HTR-8/SVneo (cell line): ENCODE results near the gene DLEC1.
"Not testable (repeated sequence)": the region's sequence is repeated elsewhere in the genome, so short reads cannot be mapped to it uniquely, and the experiment has no call there.

Source experiments
- DNase-seq: peaks from one replicate; pipeline ENCODE4 v3.0.0; 2011; ENCODE audit warnings: low spot score, mixed read lengths; ENCODE audit not compliant: insufficient read length
- FAIRE-seq: peaks from 2 replicates; lab custom pipeline; 2011; peaks lifted over from hg19 to GRCh38; lab: Jason Lieb, UNC

Gene DLEC1

DNA sequence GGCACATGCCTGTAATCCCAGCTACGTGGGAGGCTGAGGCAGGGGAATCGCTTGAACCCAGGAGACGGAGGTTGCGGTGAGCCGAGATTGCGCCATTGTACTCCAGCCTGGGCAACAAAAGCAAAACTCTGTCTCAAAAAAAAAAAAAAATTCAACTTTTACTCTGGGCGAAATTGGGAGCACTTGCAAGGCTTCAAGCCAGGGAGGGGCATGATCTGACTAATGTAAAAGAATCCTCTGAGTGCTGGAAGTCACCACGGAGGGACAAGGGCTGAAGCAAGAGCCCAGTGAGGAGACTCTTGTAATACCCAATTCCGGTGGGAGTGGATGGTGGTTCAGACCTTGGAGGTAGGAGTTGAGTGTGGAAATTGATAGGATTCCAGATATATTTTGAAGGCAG is 4.7 kb upstream of the DLEC1 start:
- DNase-seq, FAIRE-seq: not testable (repeated sequence)

DNA sequence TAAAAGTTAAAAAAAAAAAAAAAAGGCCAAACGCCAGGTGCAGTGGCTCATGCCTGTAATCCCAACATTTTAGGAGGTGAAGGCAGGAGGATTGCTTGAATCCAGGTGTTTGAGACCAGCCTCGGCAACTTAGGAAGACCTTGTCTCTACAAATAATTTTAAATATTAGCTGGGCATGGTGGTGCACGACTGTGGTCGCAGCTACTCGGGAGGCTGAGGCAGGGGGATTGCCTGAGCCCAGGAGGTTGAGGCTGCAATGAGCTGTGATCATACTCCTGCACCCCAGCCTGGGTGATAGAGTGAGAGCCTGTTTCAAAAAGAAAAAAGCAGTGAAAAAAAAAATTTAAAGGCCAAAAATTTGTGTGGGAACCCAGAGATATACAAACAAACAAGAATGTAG is 2.7 kb upstream of the DLEC1 start:
- DNase-seq (no peak), FAIRE-seq (no peak)

DNA sequence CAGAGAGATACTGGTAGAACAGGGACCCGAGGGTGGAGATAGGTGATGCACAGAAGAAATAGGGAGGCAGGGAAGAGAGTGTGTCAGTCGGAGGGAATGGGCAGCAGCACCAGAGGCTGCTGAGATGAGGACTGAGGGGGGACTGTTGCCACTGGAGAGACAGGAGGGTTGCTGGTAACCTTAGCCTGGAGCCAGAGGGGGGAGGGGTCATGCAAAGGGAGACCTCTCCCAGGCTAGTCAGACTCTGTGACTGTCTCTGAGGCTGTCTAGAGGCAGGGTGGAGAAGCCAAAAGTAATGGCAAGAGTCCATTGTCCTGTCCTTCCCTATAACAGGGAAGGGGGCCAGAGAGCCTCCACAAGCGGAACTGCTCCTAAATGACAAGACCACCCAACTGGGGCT is 2.1 kb upstream of the DLEC1 start:
- FAIRE-seq (no peak), DNase-seq (no peak)

DNA sequence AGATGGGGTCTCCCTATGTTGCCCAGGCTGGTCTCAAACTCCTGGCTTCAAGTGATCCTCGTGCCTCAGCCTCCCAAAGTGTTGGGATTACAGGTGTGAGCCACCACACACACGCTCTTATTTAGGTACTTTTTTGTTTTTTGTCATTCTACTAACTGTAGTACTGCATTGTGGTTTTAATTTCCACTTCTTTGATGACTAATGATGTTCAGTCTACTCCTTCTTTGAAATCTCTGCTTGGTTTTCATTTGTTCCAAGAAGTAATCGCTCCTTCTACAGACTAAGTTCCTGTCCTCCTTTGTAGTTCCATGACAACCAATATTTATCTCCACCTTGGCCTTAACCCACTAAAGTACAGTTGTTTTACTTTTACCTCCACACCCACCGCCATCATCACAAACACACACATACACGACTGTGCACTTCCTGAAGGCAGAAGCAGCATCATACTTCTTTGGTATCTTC is 529 bp upstream of the DLEC1 start:
- DNase-seq (no peak), FAIRE-seq (no peak)

DNA sequence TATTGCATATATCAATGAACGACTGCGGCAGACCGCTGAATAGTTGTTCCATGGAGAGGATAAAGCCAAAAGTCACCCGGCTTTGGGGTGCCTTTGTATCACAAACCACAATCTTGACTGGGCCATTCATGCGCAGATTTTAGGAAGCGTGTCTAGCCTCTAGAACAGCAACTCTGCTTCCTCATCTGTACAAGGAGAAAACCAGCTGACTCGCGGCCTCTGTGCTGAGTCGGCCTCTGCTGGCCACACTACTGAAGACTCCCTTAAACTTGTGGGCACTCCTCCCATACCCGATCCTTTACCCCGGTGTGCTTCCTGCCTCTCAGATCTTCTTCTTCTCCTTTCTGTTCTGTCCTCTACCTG is 872 bp downstream of the DLEC1 start:
- DNase-seq = no peak
- no peak for FAIRE-seq

DNA sequence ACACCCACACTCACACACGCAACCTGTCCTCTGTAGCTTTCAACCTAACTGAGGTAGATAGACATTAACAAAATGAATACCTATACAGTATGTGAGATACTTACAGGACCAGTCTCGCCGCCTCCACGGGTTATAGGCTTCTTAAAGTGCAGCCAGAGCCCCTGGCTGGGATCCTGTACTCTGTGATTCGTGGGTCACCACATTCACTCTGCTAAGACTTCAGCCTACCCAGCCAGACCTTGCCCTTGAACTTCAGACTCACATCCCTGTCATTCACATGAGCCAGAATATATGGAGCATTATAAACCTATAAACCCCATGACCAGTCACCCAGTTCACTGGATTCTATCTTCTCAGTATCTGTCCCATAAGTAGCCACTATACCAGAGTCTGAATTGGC is 1.4 kb downstream of the DLEC1 start:
- DNase-seq = no peak
- FAIRE-seq = no peak

DNA sequence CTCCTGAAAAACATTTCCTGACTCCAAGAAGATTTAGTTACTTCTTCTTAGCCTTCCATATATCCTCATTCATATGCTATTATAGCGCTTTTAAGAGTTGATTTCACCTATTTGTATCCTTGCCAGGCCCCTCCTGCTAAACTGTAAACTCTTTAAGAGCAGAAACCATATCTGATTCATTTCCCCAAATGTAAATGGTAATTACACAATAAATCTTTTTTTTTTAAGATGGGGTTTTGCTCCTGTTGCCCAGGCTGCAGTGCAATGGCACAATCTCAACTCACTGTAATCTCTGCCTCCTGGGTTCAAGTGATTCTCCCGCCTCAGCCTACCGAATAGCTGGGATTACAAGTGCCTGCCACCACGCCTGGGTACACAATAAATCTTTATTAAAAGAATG is 4.5 kb downstream of the DLEC1 start:
- DNase-seq (no peak), FAIRE-seq (no peak)

DNA sequence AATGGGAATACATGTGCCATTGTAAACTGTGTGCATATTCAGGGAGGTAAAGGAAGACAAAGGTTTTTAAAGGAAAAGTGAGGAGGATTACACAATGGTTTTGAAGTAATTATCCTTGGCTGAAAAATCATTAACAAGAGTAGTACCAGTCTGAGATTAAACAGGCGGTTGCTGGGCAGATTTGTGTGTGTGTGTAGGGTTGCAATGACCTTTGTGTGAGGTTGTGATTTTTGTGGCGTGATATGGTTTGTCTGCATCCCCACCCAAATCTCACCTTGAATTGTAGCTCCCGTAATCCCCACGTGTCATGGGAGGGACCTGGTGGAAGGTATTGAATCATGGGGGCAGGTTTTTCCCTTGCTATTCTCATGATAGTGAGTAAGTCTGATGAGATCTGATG is 7.0 kb downstream of the DLEC1 start:
- DNase-seq (no peak), FAIRE-seq (no peak)

DNA sequence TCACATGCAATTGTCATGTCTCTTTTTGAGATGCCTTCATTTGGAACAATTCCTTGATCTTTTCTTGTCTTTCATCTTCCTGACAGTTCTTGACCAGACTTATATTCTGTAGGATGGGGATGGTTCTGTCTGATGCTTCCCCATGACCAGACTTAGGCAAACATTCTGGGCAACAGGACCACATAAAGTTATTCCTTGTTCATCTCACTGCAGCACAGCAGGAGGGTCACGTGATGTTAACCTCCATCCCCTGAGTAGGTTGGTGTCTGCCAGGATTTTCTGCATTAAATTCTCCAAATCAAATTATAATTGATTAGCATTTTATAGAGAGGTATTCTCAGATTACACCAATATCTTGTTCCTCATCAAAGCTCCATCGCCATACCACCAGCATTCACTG is 7.8 kb downstream of the DLEC1 start:
- FAIRE-seq = no peak
- DNase-seq = no peak

DNA sequence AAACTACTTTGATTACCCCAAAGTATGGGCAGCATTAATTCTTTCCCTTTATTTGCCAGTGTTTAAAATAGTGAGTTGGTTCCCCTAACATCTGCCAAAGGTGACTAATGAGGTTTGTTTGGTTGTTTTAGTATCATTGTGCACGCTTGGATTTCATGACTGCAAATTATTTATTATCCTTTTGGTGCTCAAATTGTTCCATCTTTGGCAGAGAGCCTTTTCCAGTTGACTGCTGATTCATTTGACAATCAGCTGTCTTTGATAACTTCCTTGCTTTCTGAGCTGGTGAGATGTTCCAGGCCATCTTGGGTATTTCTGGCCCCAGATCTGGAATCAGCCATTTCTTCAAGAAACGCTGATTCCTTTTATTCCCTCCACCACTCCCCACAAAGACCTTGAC is 8.9 kb downstream of the DLEC1 start:
- FAIRE-seq = no peak
- DNase-seq = no peak

DNA sequence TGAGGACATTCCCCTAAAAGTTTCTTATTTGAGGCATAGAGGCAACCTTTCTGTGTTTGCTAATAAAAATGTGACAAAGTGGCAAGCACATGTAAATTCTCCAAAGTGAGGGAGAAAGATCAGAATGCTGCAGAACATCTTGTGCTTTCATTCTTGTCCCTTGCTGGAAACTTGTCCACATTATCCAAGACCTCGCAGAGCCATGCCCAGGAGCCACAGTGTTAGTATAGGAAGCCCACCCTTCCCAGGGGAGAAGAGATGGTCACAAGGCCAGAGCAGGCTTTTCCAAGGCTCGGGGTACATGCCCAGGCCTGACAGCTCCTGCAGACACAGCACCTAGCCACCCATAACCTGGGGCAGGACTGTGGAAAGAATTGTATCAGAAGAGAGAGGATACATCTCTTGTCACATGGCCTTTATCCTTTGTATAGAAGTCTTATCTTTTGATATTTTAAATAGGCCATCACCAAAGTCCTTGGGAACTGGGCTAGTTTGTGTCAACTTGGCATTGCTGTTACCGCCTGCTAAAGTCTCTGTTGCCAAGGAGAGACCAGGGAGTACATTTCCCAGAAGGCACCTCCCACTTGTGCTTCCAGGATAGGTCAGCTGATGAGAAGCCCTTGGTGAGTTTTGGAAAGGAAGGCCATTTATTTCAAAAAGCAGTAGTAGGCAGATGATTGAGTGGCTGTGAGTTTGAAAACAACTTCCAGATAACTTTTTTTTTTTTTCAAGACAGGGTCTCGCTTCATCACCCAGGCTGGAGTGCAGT is 10.5 kb downstream of the DLEC1 start:
- FAIRE-seq = no peak

DNA sequence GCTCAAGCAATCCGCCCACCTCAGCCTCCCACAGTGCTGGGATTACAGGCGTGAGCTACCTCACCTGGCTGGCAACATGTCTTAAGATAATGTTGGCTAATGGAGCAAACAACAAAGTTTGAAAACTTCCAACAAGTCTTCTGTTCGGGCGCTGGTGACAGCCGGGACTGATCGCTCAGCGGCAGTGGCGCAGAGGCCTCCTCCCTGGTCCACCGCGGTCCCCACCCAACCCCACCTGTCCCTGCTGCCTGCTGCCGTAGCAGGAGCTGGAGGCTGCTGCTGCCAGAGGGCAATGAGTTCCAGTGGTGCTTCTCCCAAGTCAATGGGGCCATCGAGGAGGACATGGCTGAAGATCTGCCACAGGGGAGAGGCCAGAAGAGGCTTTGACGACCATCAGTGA is 12.1 kb downstream of the DLEC1 start:
- DNase-seq (no peak), FAIRE-seq (no peak)

More for the DNA sequence above, 10.5 kb downstream of the DLEC1 start:
- no peak for DNase-seq

DNA sequence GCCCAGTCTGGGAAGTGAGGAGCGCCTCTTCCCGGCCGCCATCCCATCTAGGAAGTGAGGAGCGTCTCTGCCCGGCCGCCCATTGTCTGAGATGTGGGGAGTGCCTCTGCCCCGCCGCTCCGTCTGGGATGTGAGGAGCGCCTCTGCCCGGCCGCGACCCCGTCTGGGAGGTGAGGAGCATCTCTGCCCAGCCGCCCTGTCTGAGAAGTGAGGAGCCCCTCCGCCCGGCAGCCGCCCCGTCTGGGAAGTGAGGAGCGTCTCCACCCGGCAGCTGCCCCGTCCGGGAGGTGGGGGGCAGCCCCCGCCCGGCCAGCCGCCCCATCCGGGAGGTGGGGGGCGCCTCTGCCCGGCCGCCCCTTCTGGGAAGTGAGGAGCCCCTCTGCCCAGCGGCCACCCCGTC is 14.3 kb downstream of the DLEC1 start:
- not testable (repeated sequence) for DNase-seq, FAIRE-seq

DNA sequence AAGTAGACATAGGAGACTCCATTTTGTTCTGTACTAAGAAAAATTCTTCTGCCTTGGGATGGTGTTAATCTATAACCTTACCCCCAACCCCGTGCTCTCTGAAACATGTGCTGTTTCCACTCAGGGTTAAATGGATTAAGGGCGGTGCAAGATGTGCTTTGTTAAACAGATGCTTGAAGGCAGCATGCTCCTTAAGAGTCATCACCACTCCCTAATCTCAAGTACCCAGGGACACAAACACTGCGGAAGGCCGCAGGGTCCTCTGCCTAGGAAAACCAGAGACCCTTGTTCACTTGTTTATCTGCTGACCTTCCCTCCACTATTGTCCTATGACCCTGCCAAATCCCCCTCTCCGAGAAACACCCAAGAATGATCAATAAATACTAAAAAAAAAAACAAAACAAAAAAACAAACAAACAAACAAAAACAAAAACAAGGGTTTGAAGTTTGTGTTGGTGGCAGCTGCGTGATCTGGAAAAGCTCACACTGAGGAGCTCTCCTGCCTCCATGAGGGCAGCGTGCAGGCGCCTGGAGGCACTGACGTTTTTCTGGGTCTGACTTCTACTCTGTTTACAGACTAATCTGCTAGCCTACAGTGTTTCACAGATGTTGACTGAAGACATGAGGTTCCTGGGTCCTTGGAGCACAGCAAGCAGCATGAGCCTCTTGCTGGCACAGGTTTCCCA is 14.9 kb downstream of the DLEC1 start:
- not testable (repeated sequence) for DNase-seq, FAIRE-seq

DNA sequence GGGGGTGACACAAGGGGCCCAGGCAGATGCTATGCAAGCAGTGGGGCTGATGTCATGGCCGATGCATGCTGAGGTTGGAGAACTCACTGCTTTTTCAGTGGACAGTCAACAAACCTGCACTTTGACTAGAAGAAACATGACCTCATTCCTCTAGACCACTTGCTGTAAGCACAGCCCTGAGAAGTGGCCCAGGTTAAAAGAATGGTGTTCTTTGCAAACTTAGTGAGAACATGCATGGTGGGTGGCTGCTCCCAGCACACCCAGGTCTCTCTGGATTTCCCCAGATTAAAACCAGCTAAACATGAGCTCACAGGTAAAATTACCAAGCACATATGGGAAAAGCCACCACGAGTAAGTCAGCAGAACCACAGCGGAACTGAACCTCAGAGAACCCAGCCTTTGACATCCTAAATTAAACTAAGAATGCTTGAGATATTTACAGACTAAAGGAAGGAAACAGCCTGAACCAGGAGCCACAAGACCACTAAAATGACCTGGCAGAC is 15.5 kb downstream of the DLEC1 start:
- FAIRE-seq = no peak

DNA sequence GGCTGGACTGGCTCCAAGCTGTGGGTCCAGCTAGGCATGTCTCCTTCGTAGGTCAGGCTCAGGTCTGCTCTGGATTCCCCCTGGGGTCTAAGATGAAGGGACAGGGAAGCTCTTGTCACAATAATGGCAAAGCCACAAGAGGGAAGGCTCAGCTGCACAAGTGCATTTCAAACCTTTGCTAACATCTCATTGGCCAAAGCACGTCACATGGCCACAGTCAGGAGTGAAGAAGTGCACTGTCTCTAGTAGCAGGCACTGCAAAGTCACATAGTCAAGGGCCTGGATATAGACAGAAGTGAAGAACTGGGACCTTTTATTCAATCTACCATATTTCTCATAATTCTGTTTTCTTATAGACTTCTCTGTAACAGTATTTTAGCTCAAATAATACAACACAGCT is 20.1 kb downstream of the DLEC1 start:
- FAIRE-seq (no peak), DNase-seq (no peak)

More for the DNA sequence above, 15.5 kb downstream of the DLEC1 start:
- no peak for DNase-seq

DNA sequence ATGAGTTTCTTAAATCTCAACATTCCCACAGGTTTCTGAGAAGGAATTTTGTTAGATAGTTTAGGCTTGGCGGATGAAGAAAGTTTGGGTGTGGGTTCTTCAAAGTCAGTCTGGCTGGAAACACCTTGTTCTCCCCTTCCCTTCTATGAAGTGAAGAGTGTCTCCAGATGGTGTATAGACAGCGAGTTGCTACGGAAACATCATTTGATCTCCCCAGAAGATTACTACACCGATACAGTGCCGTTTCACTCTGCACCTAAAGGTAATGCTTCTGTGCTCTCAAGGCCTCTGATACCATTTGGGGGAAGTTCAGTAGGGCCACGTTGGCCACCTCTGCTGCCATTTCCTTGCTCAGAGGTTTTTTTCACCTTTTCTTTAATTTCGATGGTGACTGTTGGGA is 20.6 kb downstream of the DLEC1 start:
- no peak for DNase-seq
- no peak for FAIRE-seq

DNA sequence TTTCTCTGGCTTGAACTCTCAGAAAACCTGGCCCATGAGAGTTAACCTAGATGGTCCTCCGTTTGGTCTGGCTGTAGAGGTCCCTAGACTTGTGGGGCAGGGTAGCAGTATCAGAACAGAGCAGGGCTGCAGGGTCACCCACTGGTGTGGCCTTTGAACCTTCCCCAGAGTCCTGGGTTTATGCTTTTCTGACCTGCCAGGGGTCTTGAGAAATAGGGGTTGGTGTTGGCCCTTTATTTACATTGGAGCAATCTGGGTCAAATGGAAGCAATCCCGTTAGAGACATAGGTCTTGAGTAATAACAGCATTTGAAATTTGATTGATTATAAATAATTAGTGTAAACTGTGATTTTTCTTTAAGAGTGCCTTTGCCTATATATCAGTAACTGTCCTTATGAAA is 23.8 kb downstream of the DLEC1 start:
- DNase-seq (no peak), FAIRE-seq (no peak)

DNA sequence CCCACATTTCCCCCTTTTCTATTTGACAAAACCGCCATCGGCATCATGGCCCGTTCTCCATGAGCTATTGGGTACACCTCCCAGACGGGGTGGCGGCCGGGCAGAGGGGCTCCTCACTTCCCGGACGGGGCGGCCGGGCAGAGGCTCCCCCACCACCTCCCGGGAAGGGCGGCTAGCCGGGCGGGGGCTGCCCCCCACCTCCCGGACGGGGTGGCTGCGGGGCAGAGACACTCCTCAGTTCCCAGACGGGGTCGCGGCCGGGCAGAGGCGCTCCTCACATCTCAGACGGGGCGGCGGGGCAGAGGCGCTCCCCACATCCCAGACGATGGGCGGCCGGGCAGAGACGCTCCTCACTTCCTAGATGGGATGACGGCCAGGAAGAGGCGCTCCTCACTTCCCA is 25.4 kb downstream of the DLEC1 start:
- DNase-seq = not testable (repeated sequence)

DNA sequence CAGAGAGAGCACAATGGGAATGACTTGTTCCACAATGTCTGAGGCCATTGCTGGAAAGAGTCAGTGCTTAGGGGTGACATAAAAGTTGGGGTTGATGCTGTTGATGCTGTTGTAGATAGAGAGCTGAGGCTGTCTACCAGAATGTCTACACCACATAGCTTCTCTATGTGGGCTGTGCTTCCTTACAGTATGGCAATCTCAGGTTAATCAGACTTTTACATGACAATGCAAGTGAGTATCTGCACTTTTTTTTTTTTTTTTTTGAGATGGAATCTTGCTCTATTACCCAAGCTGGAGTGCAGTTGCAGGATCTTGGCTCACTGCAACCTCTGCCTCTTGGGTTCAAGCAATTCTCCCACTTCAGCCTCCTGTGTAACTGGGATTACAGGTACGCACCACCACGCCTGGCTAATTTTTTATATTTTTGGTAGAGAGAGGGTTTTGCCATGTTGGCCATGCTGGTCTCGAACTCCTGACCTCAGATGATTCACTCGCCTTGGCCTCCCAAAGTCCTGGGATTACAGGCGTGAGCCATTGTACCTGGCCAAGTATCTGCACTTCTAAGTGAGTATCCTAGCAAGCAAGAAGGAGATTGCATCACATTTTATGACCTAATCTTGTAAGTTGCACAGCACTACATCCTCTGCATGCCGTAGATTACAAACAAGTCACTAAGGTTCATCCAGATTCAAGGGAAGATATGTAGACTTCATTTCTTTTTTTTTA is 28.7 kb downstream of the DLEC1 start:
- FAIRE-seq (no peak), DNase-seq (no peak)

More for the DNA sequence above, 25.4 kb downstream of the DLEC1 start:
- not testable (repeated sequence) for FAIRE-seq

DNA sequence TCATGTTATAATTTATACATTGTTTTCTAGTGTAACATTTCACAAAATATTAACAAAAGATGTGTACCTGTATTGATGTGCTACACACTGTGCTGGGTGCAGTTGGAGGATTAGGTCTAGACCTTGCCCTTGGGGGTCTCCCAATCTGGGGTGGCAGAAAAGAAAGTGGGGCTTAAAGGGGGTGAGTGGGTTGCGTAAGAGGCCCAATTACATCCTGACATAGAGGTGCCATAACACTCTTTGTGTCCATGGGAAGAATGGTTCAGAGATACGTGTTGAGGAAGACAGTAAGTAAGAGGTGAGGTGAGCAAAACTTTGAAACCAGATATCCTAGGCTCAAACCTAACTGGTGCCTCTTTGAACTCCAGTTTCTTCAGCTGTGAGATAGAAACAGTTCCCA is 31.0 kb downstream of the DLEC1 start:
- no peak for DNase-seq

More for the DNA sequence above, 31.0 kb downstream of the DLEC1 start:
- no peak for FAIRE-seq
